CD4-positive, alpha-beta T cell treated with Interferon gamma for 1 hour (primary cell): ENCODE results near the gene AK6.
"Not testable (repeated sequence)": the region's sequence is repeated elsewhere in the genome, so short reads cannot be mapped to it uniquely, and the experiment has no call there.

Experiments used
- DNase-seq: peaks from one replicate; pipeline ENCODE4 v3.0.0-alpha.2; 2020

AK6 gene

GRCh38 chr5:69369340-69370121, at the start of gene AK6, which contains the start of the genes RAD17 and TAF9:
AK6 (minus strand) TSS chr5:69369520; CDS start chr5:69369490, 30 bp downstream.
RAD17 (plus strand) TSS chr5:69369818; CDS start chr5:69372209, 2,391 bp downstream.
TAF9 (minus strand) TSS chr5:69369520; CDS start chr5:69365737, 3,783 bp downstream.
- peak; percentile 88 for DNase-seq

GRCh38 chr5:69418554-69418953, 49.2 kb upstream of the AK6 start:
- DNase-seq, result no peak

GRCh38 chr5:69416699-69417098, 47.4 kb upstream of the AK6 start:
- no peak for DNase-seq

GRCh38 chr5:69416180-69416579, 46.9 kb upstream of the AK6 start:
- no peak for DNase-seq

- DNase-seq, result no peak
Observed at GRCh38 chr5:69415584-69415958, 46.3 kb upstream of the AK6 start.

- peak; percentile 13 for DNase-seq
Observed at GRCh38 chr5:69414885-69415583, 45.7 kb upstream of the AK6 start, which contains the start of gene MARVELD2. MARVELD2 (plus strand) TSS chr5:69415116; CDS start chr5:69419386, 4,270 bp downstream.

- no peak for DNase-seq
Observed at GRCh38 chr5:69404659-69405330, 35.5 kb upstream of the AK6 start.

GRCh38 chr5:69378376-69378775, 9.1 kb upstream of the AK6 start:
- no peak for DNase-seq

GRCh38 chr5:69374911-69375446, 5.7 kb upstream of the AK6 start:
- DNase-seq, result no peak

- DNase-seq, result no peak
Observed at GRCh38 chr5:69372394-69372793, 3.1 kb upstream of the AK6 start.

GRCh38 chr5:69370335-69370734, 1.0 kb upstream of the AK6 start:
- not testable (repeated sequence) for DNase-seq

- DNase-seq, result no peak
Observed at GRCh38 chr5:69368458-69369339, 621 bp downstream of the AK6 start.

- DNase-seq, result no peak
Observed at GRCh38 chr5:69367697-69368279, 1.5 kb downstream of the AK6 start.

- no peak for DNase-seq
Observed at GRCh38 chr5:69364850-69365249, 4.5 kb downstream of the AK6 start.

GRCh38 chr5:69364414-69364813, 4.9 kb downstream of the AK6 start:
- DNase-seq, result no peak

- DNase-seq, result no peak
Observed at GRCh38 chr5:69360442-69360841, 8.9 kb downstream of the AK6 start.

GRCh38 chr5:69359699-69360098, 9.6 kb downstream of the AK6 start:
- no peak for DNase-seq

- no peak for DNase-seq
Observed at GRCh38 chr5:69350664-69351063, 18.7 kb downstream of the AK6 start.

GRCh38 chr5:69343083-69343482, 26.2 kb downstream of the AK6 start:
- DNase-seq, result no peak

GRCh38 chr5:69341520-69342161, 27.7 kb downstream of the AK6 start:
- no peak for DNase-seq

- DNase-seq, result no peak
Observed at GRCh38 chr5:69335341-69335935, 33.9 kb downstream of the AK6 start.
